WTC11 (cell line): ENCODE measurements around the gene RCE1. TPM values are rescaled to one million over a fixed set of nuclear protein-coding genes. Genes with fewer than 3 reads are reported as not detected.

Experiments
- ATAC-seq: fragments of 200-7000 bp; cut with Tn5 transposase; 2 replicates; pipeline ENCODE4 v1.10.0; 2021; ENCODE audit warnings: mild to moderate bottlenecking, moderate library complexity
- CTCF ChIA-PET: fragments of 300-600 bp; sonication (Branson Sonifier 250); formaldehyde crosslinking; loops from one replicate; lab custom pipeline; 2021; ENCODE audit warnings: antibody characterized with exemption; lab: Charles Lee
- POLR2A ChIA-PET: fragments of 350-600 bp; sonication (Branson Sonifier 250); formaldehyde crosslinking; loops from one replicate; lab custom pipeline; 2021; ENCODE audit warnings: antibody characterized with exemption; lab: Charles Lee
- DNase-seq: peaks from one replicate; pipeline ENCODE4 v3.0.0; 2021; ENCODE audit warnings: low spot score
- H3K27ac Mint-ChIP-seq: 2 replicates; pipeline ENCODE4 v1.8.0; 2021; ENCODE audit warnings: mixed read lengths
- H3K27me3 Mint-ChIP-seq: 2 replicates; pipeline ENCODE4 v1.8.0; 2021; ENCODE audit warnings: low read depth, mild to moderate bottlenecking, moderate library complexity, mixed read lengths
- H3K36me3 Mint-ChIP-seq: 2 replicates; pipeline ENCODE4 v1.8.0; 2021; ENCODE audit warnings: mixed read lengths
- H3K4me1 Mint-ChIP-seq: 2 replicates; pipeline ENCODE4 v1.8.0; 2022; ENCODE audit warnings: mixed read lengths
- H3K4me3 Mint-ChIP-seq: 2 replicates; pipeline ENCODE4 v1.8.0; 2021; ENCODE audit warnings: mild to moderate bottlenecking, moderate library complexity, mixed read lengths
- H3K9me3 Mint-ChIP-seq: 2 replicates; pipeline ENCODE4 v1.8.0; 2021; ENCODE audit warnings: mixed read lengths
- CBFB ChIP-seq: sonication (generic); formaldehyde crosslinking; IDR thresholded peaks from 2 replicates; pipeline ENCODE4 v1.8.1; 2022; ENCODE audit warnings: mild to moderate bottlenecking, low read depth, missing genetic modification reagents
- ZBTB21 ChIP-seq: sonication (generic); formaldehyde crosslinking; IDR thresholded peaks from 2 replicates; pipeline ENCODE4 v1.8.1; 2023; ENCODE audit warnings: mild to moderate bottlenecking, missing genetic modification reagents, borderline replicate concordance
- total RNA-seq: library from RNA; stranded (reverse); gene quantifications from 3 replicates; pipeline ENCODE4 v1.2.3, GENCODE V29; 2021
- TF ChIP-seq, protein P1 (sequence below): fragments of 250-450 bp; sonication (Bioruptor Pico); IDR thresholded peaks from 2 replicates; pipeline ENCODE4 v1.9.0; 2021; ENCODE audit warnings: mild to moderate bottlenecking
- TF ChIP-seq, protein P2 (sequence below): fragments of 200-600 bp; IDR thresholded peaks from 2 replicates; pipeline ENCODE4 v1.8.0; 2022; ENCODE audit warnings: antibody characterized with exemption
- TF ChIP-seq, protein P3 (sequence below): sonication (generic); formaldehyde crosslinking; conservative IDR thresholded peaks from 2 replicates; pipeline ENCODE4 v1.8.1; 2022; ENCODE audit warnings: mild to moderate bottlenecking, missing genetic modification reagents
- TF ChIP-seq, protein P4 (sequence below): sonication (generic); formaldehyde crosslinking; IDR thresholded peaks from 2 replicates; pipeline ENCODE4 v1.8.1; 2023; ENCODE audit warnings: mild to moderate bottlenecking, moderate library complexity, missing genetic modification reagents
- TF ChIP-seq, protein P5 (sequence below): sonication (generic); formaldehyde crosslinking; IDR thresholded peaks from 2 replicates; pipeline ENCODE4 v1.8.1; 2022; ENCODE audit warnings: mild to moderate bottlenecking, missing genetic modification reagents, moderate library complexity, borderline replicate concordance
- TF ChIP-seq, protein P6 (sequence below): sonication (generic); formaldehyde crosslinking; IDR thresholded peaks from 2 replicates; pipeline ENCODE4 v1.8.0; 2022; ENCODE audit warnings: mild to moderate bottlenecking, missing genetic modification reagents

The RCE1 gene
- total RNA-seq, 1 experiment from 2014 or later = 34.6 TPM

DNA sequence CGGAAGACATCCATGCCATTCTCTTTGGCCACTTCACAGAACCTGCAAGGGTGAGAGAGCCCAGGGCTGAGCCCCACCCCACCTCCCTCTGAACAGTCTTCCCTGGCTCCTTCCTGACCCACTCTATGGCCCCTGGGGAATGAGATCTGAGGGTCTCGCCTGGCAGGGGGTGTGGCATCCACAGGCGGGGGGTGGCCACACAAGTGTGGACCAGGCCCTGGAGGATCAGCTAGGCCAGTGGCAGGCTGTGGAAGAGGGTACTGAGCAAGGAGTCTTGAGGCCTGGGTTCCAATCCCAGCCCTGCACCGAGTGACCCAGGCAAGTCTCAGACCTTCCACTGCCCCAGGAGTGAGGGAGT, 8.0 kb downstream of the RCE1 start (continued):
- TF ChIP-seq, protein P1, sequence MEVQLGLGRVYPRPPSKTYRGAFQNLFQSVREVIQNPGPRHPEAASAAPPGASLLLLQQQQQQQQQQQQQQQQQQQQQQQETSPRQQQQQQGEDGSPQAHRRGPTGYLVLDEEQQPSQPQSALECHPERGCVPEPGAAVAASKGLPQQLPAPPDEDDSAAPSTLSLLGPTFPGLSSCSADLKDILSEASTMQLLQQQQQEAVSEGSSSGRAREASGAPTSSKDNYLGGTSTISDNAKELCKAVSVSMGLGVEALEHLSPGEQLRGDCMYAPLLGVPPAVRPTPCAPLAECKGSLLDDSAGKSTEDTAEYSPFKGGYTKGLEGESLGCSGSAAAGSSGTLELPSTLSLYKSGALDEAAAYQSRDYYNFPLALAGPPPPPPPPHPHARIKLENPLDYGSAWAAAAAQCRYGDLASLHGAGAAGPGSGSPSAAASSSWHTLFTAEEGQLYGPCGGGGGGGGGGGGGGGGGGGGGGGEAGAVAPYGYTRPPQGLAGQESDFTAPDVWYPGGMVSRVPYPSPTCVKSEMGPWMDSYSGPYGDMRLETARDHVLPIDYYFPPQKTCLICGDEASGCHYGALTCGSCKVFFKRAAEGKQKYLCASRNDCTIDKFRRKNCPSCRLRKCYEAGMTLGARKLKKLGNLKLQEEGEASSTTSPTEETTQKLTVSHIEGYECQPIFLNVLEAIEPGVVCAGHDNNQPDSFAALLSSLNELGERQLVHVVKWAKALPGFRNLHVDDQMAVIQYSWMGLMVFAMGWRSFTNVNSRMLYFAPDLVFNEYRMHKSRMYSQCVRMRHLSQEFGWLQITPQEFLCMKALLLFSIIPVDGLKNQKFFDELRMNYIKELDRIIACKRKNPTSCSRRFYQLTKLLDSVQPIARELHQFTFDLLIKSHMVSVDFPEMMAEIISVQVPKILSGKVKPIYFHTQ (CRISPR knock-in tag) = no peak

DNA sequence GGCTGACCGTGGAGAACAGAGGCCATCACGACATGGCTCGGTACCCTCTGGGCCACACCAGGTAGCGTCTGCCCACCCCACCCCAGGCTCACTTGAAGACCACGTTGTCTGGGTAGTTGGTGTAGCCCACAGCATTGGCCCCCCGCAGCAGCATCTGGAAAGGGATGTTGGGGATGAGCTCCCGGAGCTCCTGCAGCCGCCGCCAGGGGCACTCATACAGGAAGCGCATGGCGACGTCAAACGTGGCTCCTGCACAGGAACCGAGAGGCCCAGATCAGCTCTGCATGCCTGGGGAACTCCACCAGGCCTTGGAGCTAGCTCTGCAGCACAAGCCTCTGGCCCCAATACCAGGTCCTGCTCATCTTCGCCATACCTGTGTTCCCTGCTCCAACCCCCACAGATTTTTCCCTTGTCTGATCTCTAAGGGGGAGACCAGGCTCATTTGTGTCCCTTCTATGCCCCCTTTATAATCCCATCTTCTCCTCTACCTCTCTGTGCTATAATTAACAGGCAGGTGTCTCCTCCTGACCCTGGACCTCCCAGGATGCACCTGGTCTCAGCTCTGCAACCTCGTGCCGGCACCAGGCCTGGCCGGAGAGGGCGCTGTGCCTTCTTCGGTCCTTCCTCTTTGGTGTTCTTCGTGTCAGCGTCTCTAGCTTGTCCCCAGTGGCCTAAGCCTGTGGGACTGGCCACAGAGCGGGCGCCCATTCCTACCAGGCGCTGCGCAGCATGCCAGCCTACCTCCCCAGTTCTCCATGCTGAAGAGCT, 8.6 kb downstream of the RCE1 start:
- peaks cover 13% of the 10 kb centered on the region for H3K4me1 Mint-ChIP-seq
- no peak overlapping the region for H3K4me3 Mint-ChIP-seq
- ChIA-PET POLR2A (interaction anchor here (1.1 to 2.6 kb wide), 2 partner anchors 9 to 29 kb away, joined by 3 to 14 read pairs; partner anchors contain the start of gene RCE1), CTCF (interaction anchor here (0.5 to 2.3 kb wide), 39 partner anchors 9 to 468 kb away, joined by 3 to 39 read pairs (median 4); partner anchors contain the start of genes C11orf86, MRPL11, PC and PELI3)
- DNase-seq = peak; percentile 79
- peak; percentile 12 for ATAC-seq
- TF ChIP-seq ZBTB21 = no peak
- TF ChIP-seq, protein P2, sequence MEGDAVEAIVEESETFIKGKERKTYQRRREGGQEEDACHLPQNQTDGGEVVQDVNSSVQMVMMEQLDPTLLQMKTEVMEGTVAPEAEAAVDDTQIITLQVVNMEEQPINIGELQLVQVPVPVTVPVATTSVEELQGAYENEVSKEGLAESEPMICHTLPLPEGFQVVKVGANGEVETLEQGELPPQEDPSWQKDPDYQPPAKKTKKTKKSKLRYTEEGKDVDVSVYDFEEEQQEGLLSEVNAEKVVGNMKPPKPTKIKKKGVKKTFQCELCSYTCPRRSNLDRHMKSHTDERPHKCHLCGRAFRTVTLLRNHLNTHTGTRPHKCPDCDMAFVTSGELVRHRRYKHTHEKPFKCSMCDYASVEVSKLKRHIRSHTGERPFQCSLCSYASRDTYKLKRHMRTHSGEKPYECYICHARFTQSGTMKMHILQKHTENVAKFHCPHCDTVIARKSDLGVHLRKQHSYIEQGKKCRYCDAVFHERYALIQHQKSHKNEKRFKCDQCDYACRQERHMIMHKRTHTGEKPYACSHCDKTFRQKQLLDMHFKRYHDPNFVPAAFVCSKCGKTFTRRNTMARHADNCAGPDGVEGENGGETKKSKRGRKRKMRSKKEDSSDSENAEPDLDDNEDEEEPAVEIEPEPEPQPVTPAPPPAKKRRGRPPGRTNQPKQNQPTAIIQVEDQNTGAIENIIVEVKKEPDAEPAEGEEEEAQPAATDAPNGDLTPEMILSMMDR = peak; percentile 53
- TF ChIP-seq, protein P3, sequence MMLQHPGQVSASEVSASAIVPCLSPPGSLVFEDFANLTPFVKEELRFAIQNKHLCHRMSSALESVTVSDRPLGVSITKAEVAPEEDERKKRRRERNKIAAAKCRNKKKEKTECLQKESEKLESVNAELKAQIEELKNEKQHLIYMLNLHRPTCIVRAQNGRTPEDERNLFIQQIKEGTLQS = no peak
- TF ChIP-seq, protein P4, sequence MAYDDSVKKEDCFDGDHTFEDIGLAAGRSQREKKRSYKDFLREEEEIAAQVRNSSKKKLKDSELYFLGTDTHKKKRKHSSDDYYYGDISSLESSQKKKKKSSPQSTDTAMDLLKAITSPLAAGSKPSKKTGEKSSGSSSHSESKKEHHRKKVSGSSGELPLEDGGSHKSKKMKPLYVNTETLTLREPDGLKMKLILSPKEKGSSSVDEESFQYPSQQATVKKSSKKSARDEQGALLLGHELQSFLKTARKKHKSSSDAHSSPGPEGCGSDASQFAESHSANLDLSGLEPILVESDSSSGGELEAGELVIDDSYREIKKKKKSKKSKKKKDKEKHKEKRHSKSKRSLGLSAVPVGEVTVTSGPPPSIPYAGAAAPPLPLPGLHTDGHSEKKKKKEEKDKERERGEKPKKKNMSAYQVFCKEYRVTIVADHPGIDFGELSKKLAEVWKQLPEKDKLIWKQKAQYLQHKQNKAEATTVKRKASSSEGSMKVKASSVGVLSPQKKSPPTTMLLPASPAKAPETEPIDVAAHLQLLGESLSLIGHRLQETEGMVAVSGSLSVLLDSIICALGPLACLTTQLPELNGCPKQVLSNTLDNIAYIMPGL (CRISPR knock-in tag) = 0 out of 2 replicates have a peak, but pooled peaks have one; percentile 37
- no peaks in the 10 kb centered on the region for H3K9me3 Mint-ChIP-seq
- peak overlapping the region; percentile 95 for H3K27ac Mint-ChIP-seq
- no peaks in the 10 kb centered on the region for H3K36me3 Mint-ChIP-seq
- H3K27me3 Mint-ChIP-seq = no peaks in the 10 kb centered on the region

DNA sequence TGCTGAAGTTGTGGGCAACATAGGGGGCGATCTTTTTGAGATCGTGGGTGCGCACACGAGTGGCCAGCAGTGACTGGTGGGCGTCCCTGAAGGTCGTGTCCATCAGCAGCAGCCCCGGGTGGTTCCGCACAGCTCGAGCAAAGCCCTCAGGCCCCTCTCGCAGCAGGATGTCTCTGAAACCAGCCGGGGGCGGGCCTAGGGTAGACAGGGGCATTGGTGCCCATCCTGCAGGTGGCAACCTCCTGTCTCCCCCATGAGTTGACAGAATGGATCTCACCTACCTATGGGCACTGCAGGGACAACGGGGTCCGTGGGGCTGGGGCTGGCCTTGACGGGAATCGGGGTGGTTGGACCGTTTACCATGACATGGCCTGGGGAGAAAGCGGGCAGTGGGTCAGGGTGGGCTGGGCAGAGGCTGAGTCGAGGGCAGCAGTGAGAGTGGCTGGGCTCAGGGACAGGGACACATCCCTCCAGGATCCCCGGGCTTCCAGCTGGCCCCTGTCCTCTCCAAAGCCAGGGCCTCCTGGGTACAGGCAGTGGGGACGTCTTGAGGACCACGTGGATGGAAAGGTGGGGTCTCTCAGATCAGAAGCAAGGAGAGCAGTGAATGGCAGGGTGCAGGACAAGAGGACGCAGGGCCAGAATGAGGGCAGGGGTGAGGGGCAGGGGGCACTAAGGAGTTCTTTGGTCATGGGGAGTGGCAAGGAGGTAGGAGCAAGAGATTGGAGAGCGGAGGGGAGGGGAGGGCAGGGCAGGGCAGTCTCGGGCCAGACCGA, 9.4 kb downstream of the RCE1 start:
- POLR2A ChIA-PET = interaction anchor here (0.6 to 2.6 kb wide), 2 partner anchors 9 to 158 kb away, joined by 3 to 14 read pairs; partner anchors contain the start of gene RCE1
- H3K27ac Mint-ChIP-seq = no peak overlapping the region

More for the DNA sequence above, 9.4 kb downstream of the RCE1 start:
- Mint-ChIP-seq H3K36me3 (no peaks in the 10 kb centered on the region), H3K4me1 (peaks cover 13% of the 10 kb centered on the region), H3K27me3 (no peaks in the 10 kb centered on the region), H3K9me3 (no peaks in the 10 kb centered on the region), H3K4me3 (no peak overlapping the region)
- ATAC-seq (no peak), DNase-seq (no peak)
- TF ChIP-seq, protein P5, sequence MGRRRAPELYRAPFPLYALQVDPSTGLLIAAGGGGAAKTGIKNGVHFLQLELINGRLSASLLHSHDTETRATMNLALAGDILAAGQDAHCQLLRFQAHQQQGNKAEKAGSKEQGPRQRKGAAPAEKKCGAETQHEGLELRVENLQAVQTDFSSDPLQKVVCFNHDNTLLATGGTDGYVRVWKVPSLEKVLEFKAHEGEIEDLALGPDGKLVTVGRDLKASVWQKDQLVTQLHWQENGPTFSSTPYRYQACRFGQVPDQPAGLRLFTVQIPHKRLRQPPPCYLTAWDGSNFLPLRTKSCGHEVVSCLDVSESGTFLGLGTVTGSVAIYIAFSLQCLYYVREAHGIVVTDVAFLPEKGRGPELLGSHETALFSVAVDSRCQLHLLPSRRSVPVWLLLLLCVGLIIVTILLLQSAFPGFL (CRISPR knock-in tag) = no peak
- TF ChIP-seq, protein P6, sequence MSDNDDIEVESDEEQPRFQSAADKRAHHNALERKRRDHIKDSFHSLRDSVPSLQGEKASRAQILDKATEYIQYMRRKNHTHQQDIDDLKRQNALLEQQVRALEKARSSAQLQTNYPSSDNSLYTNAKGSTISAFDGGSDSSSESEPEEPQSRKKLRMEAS (CRISPR knock-in tag) = no peak
- TF ChIP-seq CBFB (CRISPR knock-in tag) = no peak
- CTCF ChIA-PET = interaction anchor here (0.6 to 2.3 kb wide), 30 partner anchors 8 to 464 kb away, joined by 3 to 39 read pairs (median 4); partner anchors contain the start of genes C11orf86, MRPL11, PC and RBM14
